ENCODE measurements around the gene LCLAT1.
"Not testable (repeated sequence)": the region's sequence is repeated elsewhere in the genome, so short reads cannot be mapped to it uniquely, and the experiment has no call there.

Gene LCLAT1

DNA sequence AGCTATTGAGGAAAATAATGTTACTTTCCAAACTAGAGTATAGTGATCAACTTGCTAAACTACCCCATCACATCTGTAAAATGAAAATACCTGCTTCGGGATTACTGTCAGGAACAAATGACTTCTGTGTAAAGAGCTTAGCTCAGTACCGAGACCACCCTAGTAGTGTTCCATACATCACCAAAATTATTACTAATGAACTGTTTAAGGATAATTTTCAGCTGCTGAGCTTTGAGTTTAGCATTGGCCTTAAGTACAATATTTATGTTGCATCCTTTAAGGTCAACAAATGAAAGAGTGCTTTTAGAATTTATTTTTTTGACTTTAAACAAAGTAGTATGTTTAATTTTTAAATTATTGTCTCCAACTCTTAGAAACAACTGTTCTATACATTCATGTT, 144.1 kb downstream of the LCLAT1 start:
- no peak for DNase-seq (ENCODE audit: low read depth in 2 of 2)

DNA sequence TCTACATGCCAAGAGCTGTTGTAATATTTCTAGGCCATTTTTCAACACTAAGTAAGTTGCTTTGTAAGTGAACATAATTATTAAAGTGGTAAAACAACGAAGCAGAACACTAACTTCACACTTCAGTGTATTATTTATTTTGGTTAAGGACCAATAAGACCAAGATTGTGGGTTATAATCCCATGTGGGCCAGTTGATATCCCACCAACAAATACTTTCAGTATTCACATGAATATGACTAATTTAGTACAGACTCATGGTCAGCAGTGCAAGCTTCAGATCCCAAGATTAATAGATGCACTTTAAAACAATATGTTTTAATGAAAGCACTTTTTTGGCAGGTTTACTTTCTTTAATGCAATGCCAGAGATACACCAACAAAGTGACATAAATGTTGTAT, 154.3 kb downstream of the LCLAT1 start:
- DNase-seq (ENCODE audit: low read depth in 2 of 2), result no peak

DNA sequence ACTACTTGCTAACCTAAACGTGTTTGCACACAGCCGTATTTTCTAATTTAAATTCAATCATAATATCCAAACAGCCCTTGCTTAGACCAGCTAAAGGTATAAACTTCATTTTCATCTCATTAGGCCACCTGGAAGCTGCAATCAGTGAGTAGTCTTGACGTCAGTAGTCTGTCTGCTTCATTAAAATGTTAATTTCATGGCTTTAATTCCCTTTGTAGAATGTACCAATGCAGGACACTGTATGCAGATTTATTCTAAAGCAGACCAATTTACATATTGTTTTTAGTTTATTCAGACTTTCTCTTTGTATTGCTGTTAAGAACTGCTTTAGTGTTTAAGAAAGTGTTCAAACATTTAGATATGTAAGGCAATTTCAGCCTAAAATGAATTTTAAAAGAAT, 158.2 kb downstream of the LCLAT1 start:
- DNase-seq (ENCODE audit: low read depth in 2 of 2), result no peak

DNA sequence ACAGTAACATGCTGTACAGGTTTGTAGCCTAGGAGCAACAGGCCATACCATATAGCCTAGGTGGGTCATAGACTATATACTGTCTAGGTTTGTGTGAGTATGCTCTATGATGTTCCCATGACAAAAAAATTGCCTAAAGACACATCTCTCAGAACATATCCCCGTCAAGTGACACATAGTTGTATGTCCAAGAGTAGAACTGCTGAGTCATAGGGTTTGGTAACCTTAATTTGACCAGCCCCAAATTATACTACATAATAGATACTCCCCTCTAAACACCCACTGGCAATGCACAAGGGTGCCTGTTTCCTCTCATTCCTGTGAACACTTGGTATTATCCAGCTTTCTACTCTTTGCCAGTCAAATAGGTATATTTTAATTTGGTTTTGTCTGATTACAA, 161.6 kb downstream of the LCLAT1 start:
- DNase-seq (ENCODE audit: low read depth in 2 of 2), result no peak

DNA sequence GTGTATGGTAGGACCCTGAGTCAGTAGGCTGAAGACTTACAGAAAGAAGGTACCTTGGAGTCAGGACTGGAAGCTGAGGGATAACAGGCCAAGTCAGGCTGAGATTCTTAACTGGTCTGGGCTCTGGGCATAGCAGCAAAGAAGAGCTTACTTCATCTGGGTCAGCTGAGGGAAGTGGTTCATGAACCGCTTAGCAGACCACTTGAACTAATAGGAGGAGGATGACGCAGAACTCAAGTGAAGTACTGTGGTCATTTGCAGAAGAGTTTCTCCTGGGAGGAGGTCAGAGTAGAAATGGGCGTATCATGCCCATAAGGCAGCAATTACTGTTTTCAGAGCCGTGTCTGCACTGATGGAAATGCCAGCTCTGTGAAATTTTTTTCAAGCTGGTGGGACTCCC, 164.5 kb downstream of the LCLAT1 start:
- no peak for DNase-seq (ENCODE audit: low read depth in 2 of 2)

DNA sequence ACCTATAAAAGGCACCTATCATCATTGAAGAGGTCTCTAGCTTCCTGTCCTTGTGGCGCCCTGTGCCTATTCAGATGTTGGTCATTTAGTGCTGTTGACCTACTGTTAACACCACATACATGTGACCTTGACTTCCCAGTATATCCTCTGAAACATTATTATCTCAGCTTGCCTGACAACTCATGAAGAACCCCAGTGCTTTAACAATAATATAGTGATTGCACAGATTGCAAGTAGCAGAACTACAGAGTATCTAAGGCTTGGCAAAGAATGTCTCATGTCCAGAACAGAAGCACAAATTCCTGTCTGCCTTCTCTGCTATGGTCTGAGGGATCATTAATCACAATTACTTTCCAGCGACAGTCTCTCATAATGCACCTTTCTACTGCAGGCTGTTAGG, 165.3 kb downstream of the LCLAT1 start:
- no peak for DNase-seq (ENCODE audit: low read depth in 2 of 2)

DNA sequence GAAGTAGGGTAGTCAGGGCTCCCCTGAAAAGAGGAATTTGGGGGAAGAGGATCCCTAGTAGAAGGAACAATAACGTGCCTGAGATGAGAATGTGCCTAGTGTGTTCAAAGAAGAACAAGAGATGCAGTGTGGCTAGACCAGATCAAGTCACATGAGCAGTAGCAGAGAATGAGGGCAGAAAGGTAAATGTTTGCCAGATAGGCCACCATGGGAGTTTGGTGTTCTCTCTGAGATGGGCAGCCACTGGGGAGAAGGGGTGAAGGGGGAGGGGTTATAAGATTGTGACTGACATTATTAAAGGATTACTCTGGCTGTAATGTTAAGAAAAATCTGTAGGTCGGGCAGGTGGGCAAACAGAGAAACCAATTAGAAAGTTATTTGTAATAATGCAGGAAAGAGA, 166.0 kb downstream of the LCLAT1 start:
- DNase-seq (ENCODE audit: low read depth in 2 of 2), result no peak

DNA sequence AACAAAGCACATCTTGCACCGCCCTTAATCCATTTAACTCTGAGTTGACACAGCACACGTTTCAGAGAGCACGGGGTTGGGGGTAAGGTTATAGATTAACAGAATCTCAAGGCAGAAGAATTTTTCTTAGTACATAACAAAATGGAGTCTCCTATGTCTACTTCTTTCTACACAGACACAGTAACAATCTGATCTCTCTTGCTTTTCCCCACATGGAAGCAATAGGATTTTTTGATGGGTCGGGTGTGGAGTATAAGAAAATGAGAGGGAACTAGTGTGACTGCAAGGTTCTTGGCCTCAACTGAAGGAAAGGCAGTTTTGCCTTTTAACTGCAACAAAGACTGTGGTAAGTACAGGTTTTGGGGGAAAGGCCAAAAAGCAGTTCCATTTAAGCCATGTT, 167.2 kb downstream of the LCLAT1 start:
- not testable (repeated sequence) for DNase-seq (ENCODE audit: low read depth in 2 of 2)

DNA sequence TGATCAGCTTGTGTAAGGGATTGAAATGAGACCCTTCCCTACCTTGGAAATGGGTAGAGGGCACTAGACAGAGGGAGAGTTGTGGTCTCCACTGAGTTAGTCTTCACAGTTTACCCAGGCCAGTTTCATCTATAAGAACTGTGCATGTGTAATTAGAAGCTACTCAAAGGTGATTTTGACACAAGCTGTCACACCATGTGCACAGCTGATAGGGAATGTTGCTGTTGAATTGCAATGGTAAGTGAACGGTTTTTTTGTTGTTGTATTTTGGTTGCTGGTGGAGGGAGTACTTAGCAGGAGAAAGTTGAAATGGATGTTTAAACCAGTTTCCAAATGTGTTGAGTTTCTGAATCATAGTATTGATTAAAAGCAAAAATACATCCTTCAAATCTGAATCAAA, 168.9 kb downstream of the LCLAT1 start:
- no peak for DNase-seq (ENCODE audit: low read depth in 2 of 2)

DNA sequence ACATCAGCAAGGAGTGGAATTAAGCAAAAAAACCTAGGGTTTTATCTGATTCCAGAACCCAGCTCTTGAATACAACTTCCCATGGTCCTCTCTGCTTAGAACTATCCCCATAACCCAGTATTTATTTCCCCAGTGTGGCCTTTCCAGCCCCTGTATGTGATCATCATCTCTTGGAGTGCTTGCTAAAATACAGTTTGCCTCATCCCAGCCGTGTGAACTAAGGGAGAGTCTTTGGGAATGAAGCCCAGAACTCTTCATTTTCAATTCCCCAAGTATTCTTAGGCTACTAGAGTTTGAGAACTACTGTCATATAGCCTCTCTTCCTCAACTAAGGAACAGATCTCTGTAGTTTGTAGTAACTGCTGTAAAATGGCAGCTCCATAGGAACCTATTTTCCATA, 173.1 kb downstream of the LCLAT1 start:
- no peak for DNase-seq (ENCODE audit: low read depth in 2 of 2)

DNA sequence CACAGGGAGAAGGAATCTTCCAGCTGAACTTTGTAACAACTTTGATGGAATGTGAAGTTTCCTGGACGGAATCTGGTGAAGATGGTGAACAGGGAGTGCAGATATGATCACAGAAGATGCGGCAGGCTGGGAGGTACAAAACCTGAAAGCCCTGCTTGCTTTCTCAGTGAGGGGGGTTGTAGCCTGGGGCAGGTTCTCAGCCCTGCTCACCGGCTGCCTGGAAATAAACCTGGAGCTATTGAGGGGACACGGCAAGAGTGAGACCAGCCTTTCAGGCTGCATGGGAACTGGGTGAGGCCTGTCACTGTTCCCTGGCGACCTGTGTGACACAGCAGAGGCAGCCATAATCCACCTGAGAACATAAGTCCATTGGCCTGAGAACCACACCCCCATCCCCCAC, 174.8 kb downstream of the LCLAT1 start:
- no peak for DNase-seq (ENCODE audit: low read depth in 2 of 2)

DNA sequence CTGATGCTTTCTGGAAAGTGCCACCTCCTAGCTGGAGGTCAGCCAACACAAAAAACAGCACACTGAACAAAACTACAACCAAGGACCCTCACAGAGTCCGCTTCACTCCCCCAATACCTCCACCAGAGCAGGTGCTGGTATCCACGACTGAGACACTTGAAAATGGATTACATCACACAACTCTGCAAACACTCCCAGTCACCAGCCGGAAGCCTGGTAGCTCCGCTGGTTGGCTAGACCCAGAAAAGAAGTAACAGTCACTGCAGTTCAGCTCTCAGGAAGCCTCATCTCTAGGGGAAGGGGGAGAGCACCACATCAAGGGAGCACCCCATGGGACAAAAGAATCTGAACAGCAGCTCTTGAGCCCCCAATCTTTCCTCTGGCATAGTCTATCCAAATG, 175.4 kb downstream of the LCLAT1 start:
- no peak for DNase-seq (ENCODE audit: low read depth in 2 of 2)

DNA sequence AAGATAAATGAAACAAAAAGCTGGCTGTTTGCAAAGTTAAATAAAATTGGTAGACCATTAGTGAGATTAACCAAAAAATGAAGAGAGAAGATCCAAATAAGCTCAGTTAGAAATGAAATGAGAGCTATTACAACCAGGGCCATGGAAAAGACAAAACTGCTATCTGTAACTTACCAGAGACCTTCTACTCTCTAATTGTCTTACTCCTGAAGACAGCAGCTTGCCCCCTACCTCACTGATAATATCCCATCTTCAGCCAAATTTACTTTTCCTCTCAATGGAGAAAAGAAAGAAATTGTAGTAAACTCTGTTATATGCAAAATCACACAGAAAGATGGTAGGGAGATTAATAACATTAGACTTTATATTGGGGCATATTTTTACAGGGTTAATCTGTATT, 178.2 kb downstream of the LCLAT1 start:
- no peak for DNase-seq (ENCODE audit: low read depth in 2 of 2)

DNA sequence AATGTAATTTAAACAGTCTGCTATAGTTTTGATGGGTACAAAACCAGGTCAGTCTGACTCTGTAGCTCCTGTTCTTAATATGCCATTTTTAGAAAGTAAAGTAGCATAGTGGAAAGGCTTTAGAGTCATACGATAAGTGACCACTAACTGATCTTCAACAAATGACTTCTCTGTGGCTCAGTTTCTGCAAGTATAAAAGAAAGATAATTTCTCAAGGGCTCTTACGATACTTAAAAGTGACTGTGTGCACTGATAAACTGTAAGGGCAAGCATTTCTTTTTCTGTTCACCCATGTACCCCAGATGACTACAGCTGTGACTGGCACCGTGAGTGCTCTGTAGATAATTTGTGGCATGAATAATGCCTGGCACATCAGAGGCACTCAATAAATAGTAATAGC, 178.7 kb downstream of the LCLAT1 start:
- no peak for DNase-seq (ENCODE audit: low read depth in 2 of 2)

DNA sequence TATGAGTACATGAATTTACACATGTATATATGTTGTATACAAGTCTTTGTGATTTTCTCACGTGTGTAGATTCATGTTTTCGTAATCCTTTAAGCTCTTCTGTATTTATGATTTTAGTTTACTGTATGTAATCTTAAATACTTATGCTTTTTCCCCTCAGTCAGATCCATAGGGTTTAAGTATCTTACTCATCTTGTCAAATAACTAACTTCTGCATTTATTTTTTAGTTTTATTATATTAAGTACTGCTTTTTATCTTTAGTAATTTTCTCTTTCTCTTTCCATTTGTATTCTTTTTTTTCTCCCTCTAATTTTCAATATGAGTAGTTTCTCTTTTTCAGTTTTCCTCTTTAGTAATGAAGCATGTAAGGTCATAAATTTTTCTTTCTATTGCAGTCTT, 179.4 kb downstream of the LCLAT1 start:
- DNase-seq (ENCODE audit: low read depth in 2 of 2), result no peak

DNA sequence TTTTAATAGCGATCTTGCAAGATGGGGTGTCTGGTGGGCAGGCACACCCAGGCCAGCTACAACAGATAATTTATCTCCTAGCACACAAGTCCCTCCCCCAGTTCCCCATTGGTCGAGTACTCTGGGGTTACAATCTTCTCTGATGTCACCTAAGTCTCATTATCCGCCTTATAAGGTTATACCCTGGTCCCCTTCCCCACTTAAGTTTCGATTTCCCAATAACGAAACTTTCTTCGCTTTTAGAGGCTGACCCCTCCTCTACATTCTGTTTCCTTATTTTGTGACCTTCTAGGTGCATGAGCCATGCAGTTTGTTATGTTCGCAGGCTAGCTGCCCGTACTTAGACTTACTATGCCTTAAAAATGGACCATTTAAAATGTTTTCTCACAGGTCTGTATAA, 180.1 kb downstream of the LCLAT1 start:
- no peak for DNase-seq (ENCODE audit: low read depth in 2 of 2)

DNA sequence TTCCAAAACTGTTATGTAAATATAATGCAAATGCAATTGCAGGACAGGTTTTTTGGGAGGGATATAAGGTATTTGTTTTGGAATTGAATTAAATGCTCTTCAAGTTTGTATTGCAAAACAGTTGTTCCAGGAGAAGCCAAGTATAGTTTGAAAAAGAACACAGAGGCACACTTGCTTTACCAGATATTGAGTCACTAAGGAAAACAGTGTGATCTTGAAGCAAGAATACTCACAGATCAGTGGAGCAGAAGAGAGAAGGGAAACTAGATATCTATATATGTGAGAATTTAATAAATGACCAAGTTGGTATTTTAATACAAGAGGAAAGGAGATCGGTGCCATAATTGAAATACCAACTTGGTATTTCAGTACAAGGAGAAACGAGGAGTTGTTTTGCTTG, 181.3 kb downstream of the LCLAT1 start:
- no peak for DNase-seq (ENCODE audit: low read depth in 2 of 2)

DNA sequence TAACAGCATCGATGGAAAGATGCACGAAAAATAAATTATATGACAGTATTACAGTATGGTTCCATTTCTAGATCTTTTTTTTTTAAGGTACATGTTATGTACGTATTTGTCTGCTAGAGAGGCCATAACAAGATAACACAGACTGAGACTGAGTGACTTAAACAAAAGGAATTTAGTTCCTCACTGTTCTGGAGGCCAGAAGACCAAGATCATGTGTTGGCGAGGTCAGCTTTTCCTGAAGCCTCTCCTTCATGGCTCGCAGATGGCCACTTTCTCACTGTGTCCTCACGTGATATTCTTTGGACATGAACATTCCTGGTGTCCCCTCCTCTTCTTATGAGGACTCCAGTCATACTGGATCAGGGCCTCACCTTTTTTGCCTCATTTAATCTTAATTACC, 182.8 kb downstream of the LCLAT1 start:
- no peak for DNase-seq (ENCODE audit: low read depth in 2 of 2)

DNA sequence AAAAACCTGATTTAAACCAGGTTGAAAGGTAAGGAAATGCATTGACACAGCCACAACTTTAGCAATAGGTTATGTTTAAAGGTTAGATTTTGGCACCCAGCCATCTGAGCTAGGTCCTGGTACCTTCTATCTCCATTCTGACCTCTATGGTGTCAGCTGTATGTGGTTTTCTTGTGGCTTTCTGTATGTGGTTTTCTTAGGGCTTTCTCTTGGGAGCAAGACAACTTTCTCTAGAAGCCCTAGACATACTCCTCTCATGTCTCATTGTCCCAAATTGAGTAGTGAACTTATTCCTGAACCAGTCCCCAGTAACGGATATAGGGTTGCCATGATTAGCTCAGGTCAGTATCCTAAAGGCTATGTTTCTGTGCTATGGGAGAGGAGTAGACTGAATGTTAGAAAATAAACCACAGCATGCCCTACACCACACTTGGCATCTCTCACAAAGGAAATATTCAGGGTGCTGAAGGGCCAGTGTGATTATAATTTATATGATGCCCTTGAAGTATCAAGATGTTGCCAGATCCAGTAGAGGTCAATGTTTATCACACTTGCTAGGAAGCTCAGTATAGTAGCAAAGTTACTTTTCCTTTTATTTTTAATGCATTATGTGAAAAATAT, 184.1 kb downstream of the LCLAT1 start:
- DNase-seq (ENCODE audit: low read depth in 2 of 2), result no peak

DNA sequence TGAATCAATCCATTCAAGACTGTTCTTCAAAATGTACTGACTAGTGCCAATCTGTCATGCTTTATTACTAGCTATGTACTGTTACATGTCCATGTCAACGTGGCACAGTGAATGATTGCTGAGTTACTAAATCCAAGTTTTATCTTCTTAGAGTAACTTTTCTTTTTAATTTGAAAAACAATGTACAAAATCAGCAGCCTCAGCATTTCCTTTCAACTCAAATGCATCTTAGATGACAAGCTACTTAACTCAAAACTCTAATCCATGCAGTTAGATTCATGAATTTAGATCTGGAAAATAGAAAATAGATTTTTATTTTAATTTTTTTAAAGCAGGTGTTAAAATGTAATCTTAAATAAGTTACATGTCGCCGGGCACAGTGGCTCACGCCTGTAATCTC, 186.0 kb downstream of the LCLAT1 start:
- DNase-seq (ENCODE audit: low read depth in 2 of 2), result no peak

DNA sequence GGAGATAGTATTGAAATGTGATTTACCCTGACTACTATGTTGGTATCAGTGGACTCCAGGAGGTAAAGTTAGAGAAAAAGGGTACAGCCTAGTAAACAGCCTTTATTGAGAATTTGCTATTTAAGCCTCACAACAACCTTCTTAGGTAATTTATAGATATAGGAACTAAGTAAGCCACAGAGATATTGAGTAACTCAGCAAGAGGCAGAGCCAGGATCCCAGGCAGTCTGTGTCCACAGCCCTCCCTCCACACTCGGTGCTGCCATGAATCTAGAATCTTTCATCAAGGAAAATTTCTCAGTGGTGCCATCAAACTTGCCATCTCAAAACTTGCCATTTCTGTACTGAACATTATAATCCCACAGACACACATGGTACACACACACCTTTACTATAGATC, 189.3 kb downstream of the LCLAT1 start:
- no peak for DNase-seq (ENCODE audit: low read depth in 2 of 2)

DNA sequence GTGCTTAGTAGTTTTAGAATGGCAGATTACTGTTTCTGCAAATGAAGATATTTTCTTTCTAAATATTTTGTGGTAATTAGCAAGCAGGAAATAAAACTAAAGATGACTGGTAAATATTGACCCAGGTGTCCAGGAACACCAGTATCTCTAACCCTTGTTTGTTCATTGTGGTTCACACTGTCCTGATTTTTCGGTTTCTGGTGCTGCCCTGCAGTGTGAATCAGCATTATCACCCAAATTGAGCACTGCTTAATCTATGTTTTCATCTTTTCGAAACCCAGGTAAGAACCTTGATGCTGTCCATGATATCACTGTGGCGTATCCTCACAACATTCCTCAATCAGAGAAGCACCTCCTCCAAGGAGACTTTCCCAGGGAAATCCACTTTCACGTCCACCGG, 192.8 kb downstream of the LCLAT1 start:
- no peak for DNase-seq (ENCODE audit: low read depth in 2 of 2)

DNA sequence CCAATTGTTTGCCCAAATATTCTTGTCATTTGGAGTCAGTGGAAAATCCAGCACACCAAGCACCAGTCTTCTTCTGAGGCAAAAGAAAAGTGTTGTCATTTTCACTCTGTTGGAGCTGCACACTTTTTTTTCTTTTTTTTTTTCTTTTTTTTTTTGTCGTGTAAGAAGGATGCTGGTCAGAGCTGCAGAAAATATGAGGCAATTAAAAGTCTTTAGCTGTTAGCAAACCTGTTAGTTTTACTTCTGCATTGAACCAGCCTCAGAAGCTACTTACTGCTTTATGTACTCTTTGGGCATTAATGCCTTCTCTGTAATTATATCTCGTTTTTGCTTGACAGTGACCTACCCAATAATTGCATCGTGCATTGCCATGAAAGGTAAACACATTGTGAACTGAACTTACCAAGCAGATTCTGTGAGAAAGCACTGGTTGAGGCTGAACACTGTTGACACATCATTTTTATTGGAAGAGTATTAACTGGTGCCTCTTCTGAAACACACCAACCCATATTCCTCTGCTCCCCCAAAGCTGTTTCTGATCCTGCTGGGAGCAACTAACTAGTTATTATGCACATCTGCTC, 194.8 kb downstream of the LCLAT1 start:
- no peak for DNase-seq (ENCODE audit: low read depth in 2 of 2)

DNA sequence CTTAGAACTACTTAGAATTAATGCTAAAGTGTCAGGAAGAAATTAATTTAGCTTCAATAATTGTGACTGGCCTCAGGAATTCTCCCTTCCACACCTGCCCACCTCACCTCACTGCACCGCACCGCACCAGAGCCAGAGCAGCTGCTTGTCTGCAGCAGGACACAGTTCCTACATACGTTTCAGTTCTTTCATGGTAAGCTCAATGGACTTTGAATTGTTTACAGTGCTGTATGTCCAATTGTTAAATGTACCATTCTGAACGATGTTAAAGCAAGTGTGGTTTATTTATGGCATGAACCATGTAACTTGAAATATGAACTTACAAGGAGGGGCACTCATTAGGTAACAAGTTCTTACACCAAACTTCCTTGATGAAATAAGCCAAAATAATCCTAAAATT, 196.0 kb downstream of the LCLAT1 start:
- not testable (repeated sequence) for DNase-seq (ENCODE audit: low read depth in 2 of 2)

Measured in activated CD4-positive, alpha-beta T cell treated with anti-CD3 and anti-CD28 coated beads for 24 hours (primary cell).